NCI-H510A (cell line): ENCODE measurements around the gene EXOSC5.
"Not testable (repeated sequence)": the region's sequence is repeated elsewhere in the genome, so short reads cannot be mapped to it uniquely, and the experiment has no call there.

Experiments used
- DNase-seq: peaks from one replicate; lab custom pipeline; 2025; lab: John Stamatoyannopoulos, UW

EXOSC5 gene

GRCh38 chr19:41426116-41426841, 29.1 kb upstream of the EXOSC5 start:
- no peak for DNase-seq

GRCh38 chr19:41425174-41426115, 28.3 kb upstream of the EXOSC5 start:
- DNase-seq: no peak

- no peak for DNase-seq
These were observed 27.4 kb upstream of the EXOSC5 start for GRCh38 chr19:41424335-41425173.

- no peak for DNase-seq
These were observed 25.8 kb upstream of the EXOSC5 start for GRCh38 chr19:41422955-41423354.

GRCh38 chr19:41422456-41422855, 25.3 kb upstream of the EXOSC5 start:
- no peak for DNase-seq

GRCh38 chr19:41421973-41422372, 24.8 kb upstream of the EXOSC5 start:
- no peak for DNase-seq

GRCh38 chr19:41421314-41421713, 24.2 kb upstream of the EXOSC5 start:
- peak; percentile 90 for DNase-seq

- no peak for DNase-seq
These were observed 23.1 kb upstream of the EXOSC5 start for GRCh38 chr19:41420101-41420880.

- DNase-seq: peak; percentile 78
These were observed 19.1 kb upstream of the EXOSC5 start for GRCh38 chr19:41416194-41416674.

- peak; percentile 85 for DNase-seq
These were observed 18.0 kb upstream of the EXOSC5 start for GRCh38 chr19:41415154-41415571.

GRCh38 chr19:41414461-41414860, 17.3 kb upstream of the EXOSC5 start:
- no peak for DNase-seq

GRCh38 chr19:41413947-41414346, 16.8 kb upstream of the EXOSC5 start:
- DNase-seq: no peak

- DNase-seq: no peak
These were observed 15.8 kb upstream of the EXOSC5 start for GRCh38 chr19:41412953-41413352.

- DNase-seq: no peak
These were observed 14.8 kb upstream of the EXOSC5 start for GRCh38 chr19:41411968-41412265.

- no peak for DNase-seq
These were observed 14.2 kb upstream of the EXOSC5 start for GRCh38 chr19:41411100-41411967.

- DNase-seq: no peak
These were observed 13.3 kb upstream of the EXOSC5 start for GRCh38 chr19:41410336-41411054.

GRCh38 chr19:41409288-41409687, 12.1 kb upstream of the EXOSC5 start:
- DNase-seq: peak; percentile 77

- not testable (repeated sequence) for DNase-seq
These were observed 11.7 kb upstream of the EXOSC5 start for GRCh38 chr19:41408846-41409245.

- DNase-seq: no peak
These were observed 11.1 kb upstream of the EXOSC5 start for GRCh38 chr19:41408256-41408655.

- no peak for DNase-seq
These were observed 10.1 kb upstream of the EXOSC5 start for GRCh38 chr19:41407271-41407670.
